HG03039 (cell line): ENCODE results near the gene UBR7.
"Not testable (repeated sequence)": the region's sequence is repeated elsewhere in the genome, so short reads cannot be mapped to it uniquely, and the experiment has no call there.

Source experiments
- ATAC-seq: cut with Tn5 transposase; IDR thresholded peaks from one replicate; pipeline ENCODE4 v1.9.1; 2021; ENCODE audit warnings: mild to moderate bottlenecking, moderate library complexity; ENCODE audit not compliant: unreplicated experiment

The UBR7 gene

GRCh38 chr14:93186956-93187355 lies 20.1 kb upstream of the UBR7 start:
- ATAC-seq: no peak

- no peak for ATAC-seq
These were observed 11.6 kb upstream of the UBR7 start for GRCh38 chr14:93195316-93195999.

GRCh38 chr14:93199031-93199430 lies 8.0 kb upstream of the UBR7 start:
- no peak for ATAC-seq

GRCh38 chr14:93200553-93200952 lies 6.5 kb upstream of the UBR7 start:
- no peak for ATAC-seq

- ATAC-seq: no peak
These were observed 5.8 kb upstream of the UBR7 start for GRCh38 chr14:93201155-93201704.

GRCh38 chr14:93207468-93208308 lies 632 bp downstream of the UBR7 start:
- peak; percentile 32 for ATAC-seq

- ATAC-seq: peak; percentile 72
These were observed 5.4 kb downstream of the UBR7 start for GRCh38 chr14:93212432-93212831.

- ATAC-seq: no peak
These were observed 7.5 kb downstream of the UBR7 start for GRCh38 chr14:93214598-93214997.

- peak; percentile 68 for ATAC-seq
These were observed 12.2 kb downstream of the UBR7 start for GRCh38 chr14:93219103-93219726.

- ATAC-seq: no peak
These were observed 13.5 kb downstream of the UBR7 start for GRCh38 chr14:93220509-93220908.

GRCh38 chr14:93223565-93223964 lies 16.5 kb downstream of the UBR7 start:
- ATAC-seq: no peak

- no peak for ATAC-seq
These were observed 21.5 kb downstream of the UBR7 start for GRCh38 chr14:93228550-93228949.

- no peak for ATAC-seq
These were observed 23.5 kb downstream of the UBR7 start for GRCh38 chr14:93230539-93230938.

GRCh38 chr14:93231129-93231979 lies 24.3 kb downstream of the UBR7 start:
- no peak for ATAC-seq

GRCh38 chr14:93232159-93232558 lies 25.1 kb downstream of the UBR7 start:
- no peak for ATAC-seq

GRCh38 chr14:93233078-93233477 lies 26.0 kb downstream of the UBR7 start:
- ATAC-seq: not testable (repeated sequence)

- ATAC-seq: no peak
These were observed 27.7 kb downstream of the UBR7 start for GRCh38 chr14:93234798-93235197.

GRCh38 chr14:93239869-93240677 lies 33.0 kb downstream of the UBR7 start:
- no peak for ATAC-seq

GRCh38 chr14:93240678-93241000 lies 33.6 kb downstream of the UBR7 start:
- no peak for ATAC-seq
